T-helper 17 cell (primary cell): Measurements from ENCODE around the gene FUBP3. TPM values are rescaled to one million over a fixed set of nuclear protein-coding genes. Genes with fewer than 3 reads are reported as not detected.

Experiments used
- ATAC-seq: fragments of 150-1000 bp; cut with Tn5 transposase; 2 replicates; pipeline ENCODE4 v1.10.0; 2021; ENCODE audit warnings: mild to moderate bottlenecking, moderate library complexity
- DNase-seq, 3 donors: peaks; one replicate each; pipeline versions ENCODE4 v3.0.0 to v3.0.0-alpha.2; 2020 to 2021
- H3K9me3 ChIP-seq: one replicate; pipeline ENCODE4 v1.7.0; 2013; ENCODE audit warnings: low read length, mild to moderate bottlenecking; ENCODE audit not compliant: control insufficient read depth, poor library complexity, severe bottlenecking
- H3K27ac Mint-ChIP-seq: one replicate; pipeline ENCODE4 v1.8.0; 2022; ENCODE audit warnings: mild to moderate bottlenecking, moderate library complexity, mixed read lengths
- H3K27me3 Mint-ChIP-seq: one replicate; pipeline ENCODE4 v1.8.0; 2022; ENCODE audit warnings: mixed read lengths
- H3K36me3 Mint-ChIP-seq: one replicate; pipeline ENCODE4 v1.8.0; 2022; ENCODE audit warnings: low read depth, mixed read lengths
- H3K4me1 Mint-ChIP-seq: one replicate; pipeline ENCODE4 v1.8.0; 2022; ENCODE audit warnings: mild to moderate bottlenecking, mixed read lengths
- H3K4me3 Mint-ChIP-seq: one replicate; pipeline ENCODE4 v1.8.0; 2022; ENCODE audit warnings: mild to moderate bottlenecking, moderate library complexity, mixed read lengths
- total RNA-seq, 4 donors: library from RNA in 2 of 4; stranded (reverse) in 2 of 4; gene quantifications; one replicate each; pipeline ENCODE4 v1.2.3 and lab custom pipeline; 2022 to 2026

Gene FUBP3
- total RNA-seq, 2 donors from 2014 or later, result 30.6 to 33.6 TPM

DNA sequence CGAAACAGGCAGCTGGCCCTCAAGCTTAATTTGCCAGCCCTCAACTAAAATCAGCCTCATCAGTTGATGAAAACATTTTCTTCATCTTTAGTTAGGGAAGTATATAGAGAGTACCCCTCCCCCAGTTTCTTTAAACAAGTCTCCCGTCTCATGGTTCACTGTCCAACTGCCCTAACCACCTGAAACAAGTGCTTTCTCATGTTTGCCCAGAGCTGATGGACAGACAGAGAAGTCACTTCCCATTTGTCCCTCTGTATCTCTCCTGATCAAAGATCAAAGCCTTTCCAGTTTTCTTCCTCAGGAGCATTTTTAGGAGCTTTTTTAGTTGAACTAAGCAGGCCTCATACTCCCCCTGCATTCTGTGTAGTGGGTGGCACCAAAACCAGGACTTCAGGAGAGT is 21.7 kb downstream of the FUBP3 start:
- Mint-ChIP-seq H3K27me3 (no peaks in the 10 kb centered on the region), H3K27ac (no peak overlapping the region), H3K36me3 (peaks cover 5% of the 10 kb centered on the region), H3K4me3 (no peak overlapping the region), H3K4me1 (peaks cover 20% of the 10 kb centered on the region)
- no peak for DNase-seq
- no peak for ATAC-seq
- H3K9me3 ChIP-seq, result no peaks in the 10 kb centered on the region

DNA sequence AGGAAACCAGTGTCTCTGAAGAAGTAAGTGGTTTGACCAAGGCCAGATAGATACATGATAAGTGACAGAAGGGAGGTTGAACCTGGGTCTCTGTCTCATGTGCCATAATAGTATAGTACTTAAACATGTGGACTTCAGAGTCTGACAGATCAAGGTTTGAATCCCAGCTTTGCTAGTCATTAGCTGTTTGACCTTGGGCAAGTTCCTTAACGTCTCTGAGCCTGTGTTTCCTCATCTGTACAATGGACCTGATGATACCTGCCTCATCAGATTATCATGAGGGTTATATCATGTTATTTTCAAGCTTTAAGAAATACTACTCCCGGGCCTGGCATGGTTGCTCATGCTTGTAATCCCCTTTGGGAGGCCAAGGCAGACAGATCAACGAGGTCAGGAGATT is 24.9 kb downstream of the FUBP3 start:
- peaks cover 18% of the 10 kb centered on the region for H3K4me1 Mint-ChIP-seq
- H3K27me3 Mint-ChIP-seq, result no peaks in the 10 kb centered on the region
- ATAC-seq (no peak), DNase-seq (no peak)
- H3K36me3 Mint-ChIP-seq, result peaks cover 5% of the 10 kb centered on the region
- no peak overlapping the region for H3K27ac Mint-ChIP-seq
- no peak overlapping the region for H3K4me3 Mint-ChIP-seq
- no peaks in the 10 kb centered on the region for H3K9me3 ChIP-seq

DNA sequence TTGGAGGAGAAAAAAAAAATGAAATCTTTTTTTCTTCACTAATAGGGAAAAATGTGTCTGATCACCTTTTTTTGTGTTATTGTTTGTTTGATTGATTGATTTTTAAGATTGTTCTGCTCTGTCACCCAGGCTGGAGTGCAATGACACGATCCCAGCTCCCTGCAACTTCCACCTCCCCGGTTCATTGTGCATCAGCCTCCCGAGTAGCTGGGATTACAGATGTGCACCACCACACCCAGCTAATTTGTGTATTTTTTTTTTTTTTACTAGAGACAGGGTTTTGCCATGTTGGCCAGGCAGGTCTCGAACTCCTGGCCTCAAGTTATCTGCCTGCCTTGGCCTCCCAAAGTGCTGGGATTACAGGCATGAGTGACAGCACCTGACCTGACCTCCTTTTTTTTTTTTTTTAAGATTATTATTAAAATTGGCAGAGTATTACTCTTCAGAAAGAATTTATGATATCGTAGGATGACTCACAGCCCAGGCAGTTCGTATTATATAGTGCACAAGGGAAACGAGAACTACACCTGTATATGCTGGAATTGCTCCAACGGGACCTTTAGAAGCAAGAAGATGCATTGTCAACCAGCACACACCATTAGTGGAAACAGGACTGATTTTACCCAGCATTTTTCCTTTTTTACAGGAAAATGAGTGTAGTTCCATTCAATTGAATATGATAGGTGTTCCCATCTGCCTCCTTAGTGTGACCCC is 27.7 kb downstream of the FUBP3 start:
- Mint-ChIP-seq H3K36me3 (no peaks in the 10 kb centered on the region), H3K4me1 (peaks cover 10% of the 10 kb centered on the region), H3K4me3 (no peak overlapping the region), H3K27me3 (no peaks in the 10 kb centered on the region), H3K27ac (no peak overlapping the region)
- no peaks in the 10 kb centered on the region for H3K9me3 ChIP-seq
- ATAC-seq, result no peak
- DNase-seq, result no peak

DNA sequence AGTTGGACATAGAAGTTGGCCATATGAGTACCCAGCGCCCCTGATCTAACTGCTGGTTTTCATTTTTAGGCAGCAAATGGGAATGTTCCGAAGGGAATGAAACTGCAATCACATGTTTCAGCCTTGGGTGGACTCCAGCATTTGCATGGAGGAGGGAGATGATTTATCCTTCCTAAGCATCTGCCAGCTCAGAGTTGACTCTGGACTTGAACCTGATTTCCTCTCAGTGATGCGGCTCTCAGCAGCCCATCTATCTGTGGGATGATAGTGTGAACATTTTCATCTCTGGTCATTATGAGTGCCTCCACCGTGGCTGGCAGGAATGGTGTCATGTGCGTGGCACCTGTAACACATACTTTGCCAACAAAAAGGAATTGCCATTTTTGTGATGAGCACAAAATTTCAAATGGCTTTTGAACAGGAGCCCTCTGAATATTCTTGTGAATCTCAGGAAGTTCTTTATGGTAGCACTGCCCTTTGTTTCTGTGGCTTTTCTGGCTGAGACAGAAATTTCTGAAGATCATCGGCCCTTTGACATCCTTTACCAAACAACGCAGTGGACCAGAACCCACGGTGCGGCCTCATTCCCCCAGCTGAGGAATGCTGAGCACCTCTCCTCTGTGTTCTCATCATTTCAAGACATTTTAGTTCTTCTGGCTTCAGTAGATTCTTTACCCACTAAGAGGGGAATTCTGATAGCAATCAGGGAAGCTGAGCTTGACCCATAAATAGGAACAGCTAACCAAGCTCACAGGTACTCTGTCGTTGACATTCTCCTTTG is 28.5 kb downstream of the FUBP3 start:
- no peaks in the 10 kb centered on the region for H3K27me3 Mint-ChIP-seq
- H3K27ac Mint-ChIP-seq, result no peak overlapping the region
- no peak for ATAC-seq
- no peak for DNase-seq
- H3K4me3 Mint-ChIP-seq, result no peak overlapping the region
- H3K36me3 Mint-ChIP-seq, result no peaks in the 10 kb centered on the region
- H3K4me1 Mint-ChIP-seq, result peaks cover 6% of the 10 kb centered on the region
- no peaks in the 10 kb centered on the region for H3K9me3 ChIP-seq

DNA sequence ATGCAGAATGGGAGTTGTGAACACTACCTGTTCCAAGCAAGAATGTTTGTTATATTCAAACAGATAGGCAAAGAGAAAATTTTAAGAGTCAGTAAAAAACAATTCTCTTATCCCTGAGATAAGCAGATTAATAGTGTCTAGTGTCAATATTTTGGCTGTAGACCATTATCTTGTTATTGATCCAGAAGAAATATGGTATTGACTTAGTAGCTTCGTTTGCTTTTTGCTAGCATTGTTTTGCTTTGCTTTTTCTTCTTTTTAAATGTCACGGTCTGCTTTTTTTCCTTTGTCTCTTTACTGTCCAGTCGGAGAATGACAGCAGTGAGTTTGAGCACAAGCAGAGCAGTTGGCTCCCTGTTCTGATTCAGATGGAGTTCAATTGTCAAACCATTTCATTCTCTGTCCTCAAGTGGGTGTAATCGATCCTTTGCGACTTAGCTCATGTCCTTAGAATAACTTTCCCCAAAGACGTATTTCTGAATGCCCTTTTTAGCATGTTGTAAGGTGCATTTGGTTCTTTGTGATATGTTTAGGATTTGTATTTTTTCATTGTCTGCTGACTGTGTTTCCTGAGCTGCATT is 29.3 kb downstream of the FUBP3 start:
- H3K4me3 Mint-ChIP-seq, result no peak overlapping the region
- ATAC-seq, result no peak
- H3K36me3 Mint-ChIP-seq, result no peaks in the 10 kb centered on the region

GRCh38 chr9:130609163-130609562 is 29.8 kb downstream of the FUBP3 start:
- Mint-ChIP-seq H3K4me3 (no peak overlapping the region), H3K4me1 (peaks cover 6% of the 10 kb centered on the region), H3K36me3 (no peaks in the 10 kb centered on the region), H3K27me3 (no peaks in the 10 kb centered on the region), H3K27ac (peak overlapping the region; percentile 9)
- H3K9me3 ChIP-seq, result no peaks in the 10 kb centered on the region
- no peak for DNase-seq
- ATAC-seq, result no peak

More for the DNA sequence above, 29.3 kb downstream of the FUBP3 start:
- DNase-seq, result no peak
- no peaks in the 10 kb centered on the region for H3K9me3 ChIP-seq
- Mint-ChIP-seq H3K4me1 (peaks cover 6% of the 10 kb centered on the region), H3K27ac (peak overlapping the region; percentile 9), H3K27me3 (no peaks in the 10 kb centered on the region)

DNA sequence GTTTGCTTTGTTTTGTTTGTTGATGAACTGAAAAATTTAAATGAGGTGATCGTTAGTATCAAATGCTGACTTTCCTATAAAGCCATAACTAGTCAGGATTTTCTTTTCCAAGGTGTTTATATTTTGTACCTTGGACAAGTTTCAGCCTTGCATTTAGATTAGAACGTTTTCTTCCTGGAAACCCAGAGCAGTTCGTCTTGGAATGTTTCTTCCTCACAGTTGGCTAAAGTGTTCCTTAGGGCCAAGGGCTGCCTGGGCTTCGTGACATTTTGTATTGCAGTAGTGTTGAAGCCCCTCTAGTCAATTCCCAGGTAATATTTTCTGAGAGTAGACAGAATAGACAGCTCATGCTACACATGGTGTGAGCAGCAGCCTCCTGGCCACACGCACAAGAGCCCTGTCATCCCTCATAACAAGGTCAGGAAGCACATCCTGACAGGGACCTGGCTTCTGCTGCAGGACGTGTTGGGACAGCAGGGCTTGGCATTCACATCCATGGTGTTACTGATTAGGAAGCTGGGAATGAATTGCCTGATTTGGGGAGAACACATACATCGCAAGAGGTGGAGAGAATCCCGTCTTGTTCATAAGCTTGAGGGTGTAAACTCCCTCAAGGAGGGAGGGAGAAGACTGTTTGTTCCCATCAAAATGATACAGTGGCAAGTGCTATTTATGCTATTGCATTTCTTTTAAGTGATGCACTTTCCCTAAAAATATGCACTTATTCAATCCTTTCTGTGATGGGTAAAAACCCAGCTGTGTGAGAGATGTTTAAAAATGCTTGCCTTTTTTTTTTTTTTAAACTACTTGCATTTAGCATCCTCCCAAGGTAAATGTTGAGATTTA is 31.7 kb downstream of the FUBP3 start:
- Mint-ChIP-seq H3K4me3 (no peak overlapping the region), H3K36me3 (peaks cover 3% of the 10 kb centered on the region), H3K4me1 (peaks cover 3% of the 10 kb centered on the region), H3K27me3 (no peaks in the 10 kb centered on the region), H3K27ac (peak overlapping the region; percentile 69)
- no peak for DNase-seq
- no peaks in the 10 kb centered on the region for H3K9me3 ChIP-seq
- no peak for ATAC-seq

GRCh38 chr9:130616451-130616850 is 37.1 kb downstream of the FUBP3 start:
- no peak for ATAC-seq

GRCh38 chr9:130623466-130623865 is 44.1 kb downstream of the FUBP3 start:
- Mint-ChIP-seq H3K4me1 (no peaks in the 10 kb centered on the region), H3K27ac (peak overlapping the region; percentile 34), H3K4me3 (no peak overlapping the region), H3K36me3 (peaks cover 13% of the 10 kb centered on the region), H3K27me3 (no peaks in the 10 kb centered on the region)
- no peak for ATAC-seq
- no peak for DNase-seq
- H3K9me3 ChIP-seq, result no peaks in the 10 kb centered on the region

More at GRCh38 chr9:130616451-130616850, 37.1 kb downstream of the FUBP3 start:
- Mint-ChIP-seq H3K36me3 (peaks cover 7% of the 10 kb centered on the region), H3K4me1 (no peaks in the 10 kb centered on the region), H3K27me3 (no peaks in the 10 kb centered on the region), H3K27ac (no peak overlapping the region), H3K4me3 (no peak overlapping the region)
- DNase-seq, result no peak
- H3K9me3 ChIP-seq, result no peaks in the 10 kb centered on the region

DNA sequence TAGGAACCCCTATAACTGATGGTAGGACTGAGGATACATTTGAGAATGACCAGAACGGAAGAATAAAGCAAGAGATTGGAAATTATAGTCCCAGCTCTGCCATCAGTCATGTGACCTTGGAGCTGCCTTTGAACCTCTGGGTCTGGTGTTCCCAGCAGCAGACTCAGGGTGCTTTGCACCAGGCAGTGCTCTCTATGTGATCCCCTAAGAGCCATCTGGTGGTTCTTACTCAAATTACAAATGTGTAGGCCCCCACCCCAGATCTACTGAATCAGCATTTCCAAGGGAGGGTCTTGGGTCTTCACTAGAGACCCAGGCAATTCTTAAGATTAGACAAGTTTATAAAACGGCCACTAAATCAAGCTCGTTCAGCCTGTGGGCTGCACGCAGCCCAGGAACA is 44.8 kb downstream of the FUBP3 start:
- no peak for DNase-seq
- no peaks in the 10 kb centered on the region for H3K4me1 Mint-ChIP-seq
- H3K4me3 Mint-ChIP-seq, result no peak overlapping the region
- peak overlapping the region; percentile 34 for H3K27ac Mint-ChIP-seq
- H3K27me3 Mint-ChIP-seq, result no peaks in the 10 kb centered on the region
- H3K36me3 Mint-ChIP-seq, result peaks cover 13% of the 10 kb centered on the region
- no peaks in the 10 kb centered on the region for H3K9me3 ChIP-seq
- ATAC-seq, result no peak

DNA sequence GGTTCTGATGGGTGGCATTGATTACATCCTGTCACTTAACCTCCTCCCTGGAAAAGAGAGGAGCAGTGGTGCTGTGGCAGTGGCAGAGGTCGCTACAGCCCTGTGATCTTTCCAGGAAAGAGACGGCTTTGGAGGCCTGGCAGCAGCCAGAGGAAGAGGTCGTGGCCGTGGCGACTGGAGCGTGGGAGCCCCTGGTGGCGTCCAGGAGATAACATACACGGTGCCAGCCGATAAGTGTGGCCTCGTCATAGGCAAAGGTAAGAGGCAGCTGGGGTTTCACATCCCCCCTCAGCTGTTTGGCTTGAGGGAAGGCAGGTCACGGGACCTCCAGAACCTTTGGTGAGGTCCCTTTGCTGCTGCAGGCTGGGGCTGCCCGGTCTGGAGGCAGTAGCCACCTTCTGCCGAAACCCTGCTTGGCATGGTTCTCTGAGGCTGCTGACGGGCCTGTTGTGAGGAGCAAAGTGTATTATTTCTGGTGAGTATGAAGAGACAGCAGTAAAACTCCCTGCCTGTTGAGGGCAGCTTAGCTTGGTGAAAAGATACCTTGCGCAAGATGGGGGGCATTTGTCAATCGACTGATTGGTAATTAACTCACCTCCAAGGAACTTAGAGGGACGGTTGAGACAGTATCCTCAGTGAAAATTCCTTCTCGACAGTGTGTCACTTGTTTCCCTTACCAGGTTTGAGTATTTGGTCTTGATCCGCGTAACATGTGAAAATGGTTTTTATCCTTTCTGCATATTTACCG is 47.0 kb downstream of the FUBP3 start:
- Mint-ChIP-seq H3K27ac (no peak overlapping the region), H3K27me3 (no peaks in the 10 kb centered on the region), H3K4me3 (no peak overlapping the region), H3K36me3 (peaks cover 9% of the 10 kb centered on the region), H3K4me1 (no peaks in the 10 kb centered on the region)
- ATAC-seq (no peak), DNase-seq (no peak)
- H3K9me3 ChIP-seq, result no peaks in the 10 kb centered on the region

GRCh38 chr9:130627051-130627450 is 47.7 kb downstream of the FUBP3 start:
- DNase-seq (no peak), ATAC-seq (no peak)
- no peak overlapping the region for H3K27ac Mint-ChIP-seq
- peaks cover 11% of the 10 kb centered on the region for H3K36me3 Mint-ChIP-seq
- H3K27me3 Mint-ChIP-seq, result no peaks in the 10 kb centered on the region
- no peak overlapping the region for H3K4me3 Mint-ChIP-seq
- H3K9me3 ChIP-seq, result no peaks in the 10 kb centered on the region
- no peaks in the 10 kb centered on the region for H3K4me1 Mint-ChIP-seq
